Hematopoietic multipotent progenitor cell treated with erythropoietin and hydrocortisone succinate and interleukin-3 and kit ligand, for 6 days (in vitro differentiated cells): ENCODE results near the gene BLM.
"Not testable (repeated sequence)": the region's sequence is repeated elsewhere in the genome, so short reads cannot be mapped to it uniquely, and the experiment has no call there.

Experiments used
- DNase-seq: peaks from one replicate; pipeline ENCODE4 v3.0.0-alpha.2; 2015

Gene BLM

DNA sequence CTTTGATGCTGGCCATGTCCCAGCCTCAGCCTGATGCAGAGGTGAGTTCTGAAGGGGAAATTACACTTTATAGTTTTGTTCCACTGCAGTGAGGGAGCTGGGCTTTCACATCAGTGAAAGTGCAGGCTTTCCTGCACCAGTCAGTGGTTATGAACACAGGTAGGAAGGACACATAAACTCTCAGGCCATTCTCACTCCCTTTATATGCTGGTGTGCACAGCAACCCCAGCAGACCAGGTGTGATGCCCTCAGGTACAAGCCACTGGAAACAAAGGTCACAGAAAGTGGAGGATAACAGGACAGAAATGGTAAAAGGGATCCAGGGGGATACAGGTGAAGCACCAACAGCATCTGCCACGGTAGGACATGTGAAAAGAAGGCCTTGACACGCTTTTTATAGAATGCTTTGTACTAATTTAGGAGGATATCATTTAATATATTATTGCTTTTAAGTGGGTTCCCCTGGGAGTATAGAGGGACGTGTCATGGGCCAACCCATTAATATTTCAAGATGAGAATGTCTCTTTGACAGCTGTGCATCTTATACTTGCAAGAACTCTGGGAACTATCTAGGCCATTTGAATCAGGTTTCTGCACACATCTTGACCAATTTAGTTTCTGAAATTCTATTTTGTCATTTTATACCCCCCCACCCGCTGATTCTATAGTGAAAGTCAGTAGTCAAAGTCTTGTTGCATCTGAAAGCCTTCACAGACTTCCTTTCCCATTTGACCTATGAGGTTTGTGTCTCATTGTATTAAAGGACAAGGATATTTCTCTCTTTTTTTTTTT is 25.0 kb upstream of the BLM start:
- no peak for DNase-seq

DNA sequence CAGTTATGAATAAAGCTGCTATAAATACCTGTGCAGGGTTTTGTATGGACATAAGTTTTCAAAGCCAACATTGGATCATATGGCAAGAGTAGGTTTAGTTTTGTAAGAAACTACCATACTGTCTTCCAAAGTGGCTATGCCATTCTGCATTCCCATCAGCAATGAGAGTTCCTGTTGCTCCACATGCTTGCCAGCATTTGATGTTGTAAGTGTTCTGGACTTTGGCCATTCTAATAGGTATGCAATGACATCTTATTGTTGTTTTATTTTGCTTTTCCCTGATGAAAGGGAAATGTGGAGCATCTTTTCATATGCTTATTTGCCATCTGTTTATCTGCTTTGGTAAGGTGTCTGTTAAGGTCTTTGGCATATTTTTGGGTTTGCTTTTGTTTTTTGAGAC is 22.2 kb upstream of the BLM start:
- no peak for DNase-seq

DNA sequence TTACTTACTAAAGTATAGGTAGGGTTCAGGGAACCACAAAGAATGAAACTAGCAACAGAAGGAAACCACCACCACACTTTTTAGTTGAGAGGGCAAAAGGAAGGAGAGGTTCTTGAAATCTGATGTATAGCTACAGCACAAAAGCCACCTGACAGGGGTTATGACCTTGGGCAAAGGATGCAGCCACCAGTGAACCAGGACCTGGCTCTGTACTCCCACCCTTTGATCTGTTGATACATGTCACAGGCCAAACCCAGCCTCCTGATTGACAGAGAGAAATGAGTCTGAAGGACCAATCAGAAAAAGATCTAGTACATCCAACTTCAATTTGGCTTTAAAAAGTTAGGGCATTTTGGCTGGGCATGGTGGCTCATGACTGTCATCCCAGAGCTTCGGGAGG is 20.0 kb upstream of the BLM start:
- no peak for DNase-seq

DNA sequence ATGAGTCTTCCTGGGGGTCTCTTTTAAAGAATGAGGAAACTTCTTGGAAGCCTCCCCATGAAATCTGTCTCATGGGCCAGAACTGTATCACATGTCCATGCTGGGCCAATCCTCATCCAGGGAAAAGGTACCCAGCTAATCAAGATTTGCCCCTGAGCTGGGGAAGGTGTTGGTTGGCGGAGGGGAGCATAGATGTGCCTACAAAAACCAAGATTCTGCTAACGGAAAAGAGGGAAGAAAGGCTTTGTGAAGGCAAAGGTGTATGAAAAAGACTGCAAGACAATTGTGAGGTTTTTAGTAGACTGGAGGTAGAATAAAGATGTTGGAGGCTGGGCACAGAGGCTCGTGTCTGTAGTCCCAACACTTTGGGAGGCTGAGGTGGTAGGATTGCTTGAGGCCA is 18.5 kb upstream of the BLM start:
- no peak for DNase-seq

DNA sequence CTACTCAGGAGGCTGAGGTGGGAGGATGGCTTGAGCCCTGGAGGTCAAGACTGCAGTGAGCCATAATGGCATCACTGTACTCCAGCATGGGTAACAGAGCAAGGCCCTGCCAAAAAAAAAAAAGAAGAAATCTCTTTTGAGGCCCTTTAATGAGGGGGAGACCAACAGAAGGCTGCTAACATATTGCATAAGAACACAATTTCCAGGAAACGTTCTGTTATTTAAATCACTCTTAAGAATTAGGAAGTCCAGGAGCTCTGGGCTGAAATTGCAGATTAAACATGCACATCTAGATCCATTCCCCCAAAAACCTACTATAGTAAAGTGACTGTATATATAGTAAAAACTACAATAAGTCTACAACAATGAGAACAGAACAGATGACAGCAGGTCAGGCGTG is 16.1 kb upstream of the BLM start:
- peak; percentile 72 for DNase-seq

DNA sequence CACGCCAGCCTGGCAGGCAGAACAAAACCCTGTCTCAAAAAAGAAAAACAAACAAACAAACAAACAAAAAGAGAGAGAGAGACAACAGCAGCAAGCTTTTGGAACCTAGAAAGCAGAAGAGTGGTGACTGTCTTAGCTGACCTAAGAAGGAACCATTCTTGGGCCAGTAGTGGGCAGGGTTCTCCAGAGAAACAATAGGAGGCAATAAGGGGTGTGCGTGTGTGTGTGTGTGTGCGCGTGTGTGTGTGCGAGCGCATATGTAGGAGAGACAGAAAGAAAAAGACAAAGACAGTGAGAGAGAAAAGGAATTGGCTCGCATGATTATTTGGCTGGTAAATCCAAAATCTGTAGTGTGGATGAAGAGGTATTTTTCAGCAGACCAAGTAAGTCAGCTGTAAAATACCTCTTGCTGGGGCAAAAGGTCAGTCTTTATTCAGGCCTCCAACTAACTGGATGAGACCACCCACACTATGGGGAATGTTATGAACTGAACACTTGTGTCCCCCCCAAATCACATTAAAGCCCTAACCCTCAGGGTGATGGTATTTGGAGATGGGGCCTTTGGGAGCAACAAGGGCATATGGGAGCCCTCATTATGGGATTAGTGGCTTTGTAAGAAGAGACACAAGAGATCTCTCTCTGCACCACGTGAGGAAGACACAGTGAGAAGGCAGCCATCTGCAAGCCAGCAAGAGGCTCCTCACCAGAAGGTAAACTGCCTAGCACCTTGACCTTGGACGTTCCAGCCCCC is 15.1 kb upstream of the BLM start:
- DNase-seq = peak; percentile 53

DNA sequence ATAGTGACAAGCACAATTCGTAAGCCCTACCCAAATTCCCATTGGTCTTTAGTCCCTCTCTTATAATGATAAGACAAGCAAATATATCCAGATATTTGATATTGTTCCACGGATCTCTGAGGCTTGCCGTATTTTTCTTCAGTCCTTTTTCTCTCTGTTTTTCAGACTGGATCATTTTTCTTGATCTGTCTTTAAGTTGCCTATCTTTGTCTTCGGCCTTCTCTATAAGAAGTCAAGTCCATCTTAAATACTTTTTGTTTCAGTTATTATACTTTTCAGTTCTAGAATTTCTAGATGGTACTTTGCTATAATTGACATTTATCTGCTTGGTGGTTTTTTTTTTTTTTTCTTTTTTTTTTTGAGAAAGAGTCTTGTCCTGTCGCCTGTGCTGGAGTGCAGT is 13.7 kb upstream of the BLM start:
- no peak for DNase-seq

DNA sequence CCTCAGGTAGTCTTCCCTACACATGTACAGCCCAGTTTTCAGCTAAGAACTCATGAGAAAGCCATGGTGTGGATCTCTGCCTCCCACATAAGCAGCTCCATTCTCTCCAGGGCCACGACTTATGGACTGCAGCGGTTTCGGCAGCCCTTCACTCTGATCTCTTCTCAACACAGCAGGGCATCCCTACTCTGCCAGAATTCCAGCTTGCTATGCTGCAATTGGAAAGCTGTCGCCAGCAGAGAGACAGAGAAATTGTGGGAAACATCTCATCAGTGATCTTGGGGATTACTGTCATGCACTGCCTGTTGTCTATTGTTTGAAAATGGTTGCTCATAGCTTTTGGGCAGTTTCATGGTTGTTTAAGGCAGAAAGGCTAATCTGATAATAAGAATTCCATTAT is 11.9 kb upstream of the BLM start:
- no peak for DNase-seq

DNA sequence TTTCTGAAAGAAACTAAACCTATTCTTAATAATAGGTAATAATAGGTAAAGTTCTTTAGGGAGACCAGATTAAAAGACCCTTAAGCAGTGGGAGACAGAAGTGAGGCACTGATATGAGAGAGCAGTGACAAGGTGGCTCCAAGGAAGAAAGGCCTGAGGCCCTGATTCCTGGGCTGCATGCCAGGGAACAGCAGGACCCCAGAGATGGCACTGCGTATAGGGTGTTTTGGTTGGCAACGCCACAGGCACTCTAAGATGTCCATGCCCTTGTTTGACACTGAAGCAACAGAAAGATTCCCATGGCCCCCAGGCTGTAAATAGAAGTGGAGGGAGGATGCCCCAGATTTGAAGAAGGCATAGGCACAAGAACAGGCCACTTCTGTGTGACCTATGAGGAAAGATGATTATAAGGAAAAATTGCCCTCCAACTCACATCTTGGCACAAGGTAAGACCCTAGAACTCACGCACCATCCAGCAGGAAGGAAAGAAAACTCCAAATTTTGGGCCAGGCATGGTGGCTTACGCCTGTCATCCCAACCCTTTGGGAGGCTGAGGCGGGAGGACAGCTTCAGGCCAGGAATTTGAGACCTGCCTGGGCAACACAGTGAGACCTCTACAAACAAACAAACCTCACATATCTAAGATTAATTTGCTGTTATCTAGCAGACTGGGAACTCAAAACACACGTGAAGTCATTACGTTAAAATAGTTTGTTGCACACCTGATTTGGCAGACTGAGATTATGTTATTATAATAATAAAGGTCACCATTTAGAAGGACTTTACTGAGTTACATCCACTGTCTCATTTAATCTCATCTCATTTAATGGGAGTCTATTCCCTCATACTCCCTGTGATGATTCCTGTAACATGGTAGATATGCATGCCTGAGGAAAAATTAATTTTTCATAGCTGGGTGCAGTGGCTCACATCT is 10.5 kb upstream of the BLM start:
- DNase-seq = no peak

DNA sequence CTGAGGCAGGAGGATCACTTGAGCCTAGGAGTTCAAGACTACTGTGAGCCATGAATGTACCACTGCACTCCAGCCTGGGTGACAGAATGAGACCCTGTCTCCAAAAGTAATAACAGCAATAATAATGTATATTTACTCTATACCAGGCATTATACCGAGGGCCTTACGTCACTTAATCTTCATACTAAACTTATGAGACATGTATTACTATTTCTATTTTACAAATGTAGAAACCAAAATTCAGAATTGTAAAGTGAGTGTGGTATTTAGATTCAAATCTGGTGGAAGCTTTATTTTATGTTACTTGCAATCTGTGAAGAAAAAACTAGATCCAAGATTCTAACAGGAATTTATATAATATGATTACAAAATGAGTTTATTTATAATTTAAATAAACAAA is 9.7 kb upstream of the BLM start:
- DNase-seq = no peak

DNA sequence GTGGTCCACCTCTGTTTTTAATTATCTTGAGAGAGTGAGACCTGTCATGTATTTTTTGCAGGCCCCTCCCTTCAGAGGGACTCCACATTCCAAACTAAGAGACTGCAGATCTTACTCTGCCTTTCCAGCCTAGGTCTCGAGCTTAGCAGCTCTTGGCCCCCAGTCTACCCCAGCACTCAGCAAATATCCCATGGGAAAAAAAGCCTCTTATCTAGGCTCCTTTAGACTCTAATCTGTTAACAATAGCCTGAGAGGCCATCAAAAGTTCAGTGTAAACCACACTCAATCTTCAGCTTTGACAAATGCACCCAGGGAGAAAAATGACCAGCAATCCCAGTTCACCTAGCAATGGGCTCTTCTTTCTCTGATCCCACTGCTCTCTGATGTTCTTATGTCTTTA is 8.6 kb upstream of the BLM start:
- no peak for DNase-seq

DNA sequence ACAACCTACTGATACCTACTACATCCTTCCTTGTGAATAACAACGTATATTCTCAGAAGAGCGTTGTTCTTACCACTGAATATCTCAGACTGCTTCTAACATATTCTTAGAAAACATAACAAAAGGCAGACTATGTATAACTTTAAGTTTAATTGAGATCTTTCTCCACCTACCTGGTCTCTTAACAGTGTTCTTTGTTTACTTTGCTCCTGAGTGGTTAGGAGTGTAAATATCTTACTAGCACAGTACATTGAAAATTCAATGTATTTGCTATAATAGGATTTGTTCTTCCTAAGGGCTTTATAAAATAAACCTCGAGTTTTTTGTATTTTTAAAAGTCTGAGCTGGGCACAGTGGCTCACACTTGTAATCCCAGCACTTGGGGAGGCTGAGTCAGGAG is 7.9 kb upstream of the BLM start:
- DNase-seq = no peak

DNA sequence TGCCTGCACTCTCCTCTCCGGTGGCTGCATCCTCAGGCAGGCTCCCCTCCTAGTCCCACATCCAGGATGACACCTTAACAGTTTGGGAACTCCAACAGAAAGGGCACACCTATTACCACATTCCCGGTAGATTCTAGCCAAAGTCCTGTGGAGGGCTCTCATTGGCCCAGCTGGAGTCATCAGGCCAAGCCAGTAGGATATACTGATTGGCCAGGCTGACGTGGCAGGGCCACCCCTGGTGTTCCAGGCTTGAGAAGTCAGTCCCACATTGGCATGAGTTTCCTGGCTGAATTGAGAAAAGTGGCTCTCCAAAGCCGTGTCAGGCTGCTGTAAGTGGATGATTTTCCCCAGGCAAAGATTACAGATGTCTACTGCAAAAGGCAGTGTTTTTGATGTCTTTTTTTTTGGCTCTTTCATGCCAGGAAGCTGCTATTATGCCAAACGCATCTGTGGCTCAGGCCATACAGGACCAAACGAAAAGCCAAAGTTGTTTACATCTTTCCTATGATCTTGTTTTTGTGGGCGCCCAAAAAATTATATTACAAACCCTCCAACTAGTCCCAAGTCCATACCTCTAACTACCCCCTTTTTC is 6.6 kb upstream of the BLM start:
- DNase-seq = no peak

DNA sequence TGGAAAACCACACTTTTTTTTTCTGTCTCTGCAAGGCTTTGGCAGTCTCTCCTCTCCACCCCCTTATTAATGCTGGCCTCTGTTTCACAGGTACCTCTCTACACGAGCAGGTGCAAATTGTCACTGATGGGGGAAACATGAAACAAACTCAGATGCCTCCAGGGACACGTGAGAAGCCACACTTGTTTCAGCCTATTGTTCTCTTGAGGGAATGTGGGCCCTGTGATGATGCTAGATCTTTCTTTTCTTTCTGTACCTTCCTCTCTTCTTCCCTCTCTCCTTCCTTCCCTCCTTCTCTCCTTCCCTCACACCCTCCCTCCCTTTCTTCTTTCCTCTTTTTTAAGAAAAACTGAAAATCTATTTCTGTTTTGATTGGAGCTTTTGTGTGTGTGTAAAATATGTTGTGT is 5.7 kb upstream of the BLM start:
- DNase-seq = no peak

DNA sequence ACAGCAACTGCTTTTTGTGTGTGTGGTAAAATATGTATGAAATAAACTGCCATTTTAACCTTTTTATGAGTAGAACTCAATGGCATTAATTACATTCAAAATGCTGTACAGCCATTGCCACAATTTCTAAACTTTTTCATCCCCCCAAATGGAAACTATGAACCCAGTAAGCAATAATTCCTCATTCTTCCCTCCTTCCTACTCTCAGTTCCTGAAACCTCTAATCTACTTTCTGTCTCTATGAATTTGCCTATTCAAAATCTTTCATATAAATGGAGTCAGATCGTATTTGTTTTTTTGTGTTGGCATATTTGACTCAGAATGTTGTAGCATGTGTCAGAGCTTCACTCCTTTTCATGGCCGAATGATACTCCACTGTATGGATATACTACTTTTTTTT is 5.3 kb upstream of the BLM start:
- no peak for DNase-seq

DNA sequence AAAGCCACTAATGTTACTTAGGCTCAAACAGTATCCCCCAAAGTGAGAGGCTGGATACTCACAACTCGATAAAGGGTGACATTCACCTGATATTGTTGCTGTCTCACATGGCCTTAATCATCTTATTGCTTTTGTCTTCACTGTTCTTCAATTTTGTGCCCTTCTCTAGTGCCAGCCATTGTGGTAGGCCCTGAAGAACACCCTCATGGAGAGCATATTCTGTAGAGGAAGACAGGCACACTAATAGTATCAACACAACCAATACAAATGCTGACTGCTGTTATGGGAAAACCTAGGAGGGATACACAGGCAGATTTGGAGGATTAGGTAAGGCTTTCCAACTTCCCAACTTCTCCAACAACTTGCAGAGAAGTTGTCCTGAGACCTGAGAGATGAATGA is 4.1 kb upstream of the BLM start:
- no peak for DNase-seq

DNA sequence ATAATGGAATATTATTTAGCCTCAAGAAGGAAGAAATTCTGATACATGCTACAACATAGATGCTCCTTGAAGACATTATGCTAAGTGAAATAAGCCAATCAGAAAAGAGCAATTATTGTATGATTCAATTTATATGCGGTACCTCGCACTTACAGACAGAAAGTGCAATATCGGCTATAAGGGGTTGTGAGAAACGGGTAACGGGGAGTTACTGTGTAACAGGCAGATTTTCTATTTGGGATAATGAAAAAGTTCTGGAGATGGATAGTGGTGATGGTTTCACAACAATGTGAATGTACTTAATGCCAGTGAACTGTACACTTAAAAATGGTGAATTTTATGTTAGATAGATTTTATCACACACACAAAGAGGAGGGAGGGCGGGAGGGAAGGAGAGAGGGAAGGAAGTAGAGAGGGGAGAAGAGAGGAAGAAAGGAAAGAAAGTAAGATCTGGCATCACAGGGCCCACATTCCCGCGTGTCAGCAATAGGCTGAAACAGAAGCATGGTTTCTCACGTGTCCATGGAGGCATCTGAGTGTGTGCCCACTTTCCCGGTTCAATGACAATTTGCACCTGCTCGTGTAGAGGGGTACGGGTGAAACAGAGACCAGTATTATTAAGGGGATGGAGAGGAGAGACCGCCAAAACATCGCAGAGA is 700 bp upstream of the BLM start:
- peak; percentile 34 for DNase-seq

DNA sequence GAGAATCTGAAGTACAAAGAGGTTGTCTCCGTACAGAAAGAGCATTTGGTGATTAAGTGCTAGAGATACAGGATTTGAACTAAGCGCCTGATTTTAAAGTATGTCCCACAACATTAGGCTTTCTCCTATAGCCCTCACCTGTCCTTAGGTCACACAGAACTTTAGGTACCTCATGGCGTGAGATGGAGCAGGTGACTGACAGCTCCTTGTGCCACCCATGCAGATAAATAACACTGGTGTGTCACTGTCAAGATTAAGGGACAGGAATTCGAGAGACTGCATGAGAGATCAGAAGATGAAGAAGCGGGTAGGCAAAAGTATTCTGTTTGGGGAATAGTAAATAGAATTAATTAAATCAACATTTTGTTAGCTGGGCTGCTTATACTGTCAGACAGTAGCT is 1.1 kb downstream of the BLM start:
- DNase-seq = peak; percentile 28

DNA sequence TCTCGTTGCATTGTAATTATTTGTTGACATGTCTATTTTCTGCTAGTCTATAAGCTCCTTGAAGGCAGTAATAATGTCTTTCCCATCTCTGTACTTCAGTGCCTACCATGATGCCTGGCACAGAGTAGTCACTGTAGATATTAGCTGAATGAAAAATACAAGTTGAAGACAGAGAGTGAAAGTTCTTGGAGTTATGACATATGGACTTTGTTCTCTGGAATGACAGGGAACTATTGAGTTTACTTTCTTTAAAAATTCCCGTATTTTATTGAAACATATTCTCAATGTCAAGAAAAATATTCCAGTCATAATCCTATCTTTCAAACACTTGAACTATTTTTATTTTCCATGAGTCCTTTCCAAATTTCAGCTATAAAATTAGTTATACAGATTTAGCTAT is 3.0 kb downstream of the BLM start:
- no peak for DNase-seq

DNA sequence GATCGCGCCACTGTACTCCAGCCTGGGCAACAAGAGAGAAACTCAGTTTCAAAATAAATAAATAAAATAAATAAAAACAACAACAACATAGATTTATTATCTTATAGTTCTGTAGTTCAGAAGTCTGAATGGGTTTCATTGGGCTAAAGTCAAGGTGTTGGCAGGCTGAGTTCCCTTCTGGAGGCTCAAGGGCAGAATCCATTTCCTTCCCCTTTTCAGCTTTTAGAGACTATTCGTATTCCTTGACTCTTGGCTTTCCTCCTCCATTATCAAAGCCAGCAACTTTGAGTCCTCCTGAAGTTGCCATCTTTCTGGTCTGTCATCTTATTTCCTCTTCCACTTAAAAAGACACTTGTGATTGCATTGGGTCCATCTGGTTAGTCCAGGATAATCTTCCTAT is 12.1 kb downstream of the BLM start:
- DNase-seq = no peak

DNA sequence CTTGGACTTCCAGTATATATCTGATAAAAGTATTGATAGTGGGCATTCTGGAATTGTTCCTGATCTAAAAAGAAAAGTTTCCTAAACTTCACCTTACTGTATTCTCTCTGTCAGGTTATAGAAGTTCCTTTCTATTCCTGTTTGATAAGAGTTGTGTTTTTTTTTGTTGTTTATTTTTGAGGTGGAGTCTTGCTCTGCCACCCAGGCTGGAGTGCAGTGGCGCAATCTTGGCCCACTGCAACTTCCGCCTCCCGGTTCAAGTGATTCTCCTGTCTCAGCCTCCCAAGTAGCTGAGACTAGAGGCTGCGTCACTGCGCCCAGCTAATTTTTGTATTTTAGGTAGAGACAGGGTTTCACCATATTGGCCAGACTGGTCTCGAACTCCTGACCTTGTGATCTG is 13.1 kb downstream of the BLM start:
- DNase-seq = no peak

DNA sequence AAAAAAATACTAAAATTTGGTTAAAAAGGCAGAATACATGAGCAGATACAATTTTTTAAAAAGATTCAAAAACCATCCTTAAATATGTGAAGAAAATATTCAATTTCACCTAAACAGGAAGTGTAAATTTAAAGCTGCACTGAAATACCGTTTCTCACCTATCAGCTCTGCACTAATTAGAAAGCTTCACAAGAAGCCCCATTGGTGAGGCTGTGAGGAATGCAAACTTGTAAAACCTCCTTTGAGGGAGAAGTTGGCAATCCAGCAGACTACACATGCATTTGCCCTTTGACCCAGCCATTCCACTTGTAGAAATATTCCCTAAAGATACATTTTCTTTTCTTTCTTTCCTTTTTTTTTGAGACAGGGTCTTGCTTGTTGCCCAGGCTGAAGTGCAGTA is 18.8 kb downstream of the BLM start:
- no peak for DNase-seq

DNA sequence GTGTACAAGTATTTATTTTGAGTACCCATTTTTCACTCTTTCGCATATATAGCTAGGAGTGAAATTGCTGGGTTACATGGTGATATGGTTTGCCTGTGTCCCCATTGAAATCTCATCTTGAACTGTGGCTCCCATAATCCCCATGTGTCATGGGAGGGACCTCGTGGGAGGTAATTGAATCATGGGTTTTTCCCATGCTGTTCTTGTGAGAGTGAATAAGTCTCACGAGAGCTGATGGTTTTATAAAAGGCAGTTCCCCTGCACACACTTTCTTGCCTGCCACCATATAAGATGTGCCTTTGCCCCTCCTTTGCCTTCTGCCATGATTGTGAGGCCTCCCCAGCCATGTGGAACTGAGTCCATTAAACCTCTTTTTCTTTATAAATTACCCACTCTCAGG is 23.4 kb downstream of the BLM start:
- not testable (repeated sequence) for DNase-seq
